ENCODE results near the gene ZNF474. TPM values are rescaled to one million over a fixed set of nuclear protein-coding genes. Genes with fewer than 3 reads are reported as not detected.

The ZNF474 gene
- total and polyA plus RNA-seq, 2 of the 4 experiments (the other 2 are of a cell fraction): 0.24 to 0.54 TPM

DNA sequence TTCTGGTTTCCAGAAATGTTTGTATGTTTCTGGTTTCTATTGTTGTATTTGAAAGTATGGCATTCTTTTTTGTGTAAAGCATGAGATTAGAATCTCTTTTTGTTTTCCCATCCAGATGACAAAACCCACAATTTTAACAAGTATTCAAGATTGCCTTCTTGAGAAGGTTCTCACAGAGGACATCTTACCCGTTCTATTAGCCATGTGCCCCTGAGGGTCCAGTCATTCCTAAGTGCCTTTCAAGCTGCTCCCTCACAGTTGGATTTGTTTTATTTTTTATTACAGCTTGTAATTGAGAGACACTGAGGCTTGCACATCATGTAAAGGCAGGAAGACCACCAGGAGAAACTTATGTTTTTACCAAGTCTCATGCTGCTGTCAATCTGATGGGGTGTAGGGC is 32.0 kb upstream of the ZNF474 start:
- Histone ChIP-seq H4K91ac (ENCODE audit: insufficient read depth, low read depth, low read length) (peak overlapping the region; percentile 47; the same call in 1 of the 2 replicates), H4K8ac (ENCODE audit: low read depth in 2 of 2, low read length in 2 of 2) (0 out of 4 replicates have a peak overlapping the region, but pooled peaks of 1 of the 2 experiments have one; percentile 24), H3K27ac (ENCODE audit: insufficient read depth, low read length) (no peak overlapping the region), H4K5ac (ENCODE audit: low read depth, low read length) (no peak overlapping the region), H3K9me1 (ENCODE audit: insufficient read depth, low read length) (peaks cover 11% of the 10 kb centered on the region), H3K14ac (replicated peaks; ENCODE audit: low read depth, low read length) (no peak overlapping the region), H2BK120ac (ENCODE audit: low read depth, low read length) (peak overlapping the region; percentile 20), H3K4ac (ENCODE audit: low read depth, low read length) (peak overlapping the region; percentile 15; the same call in 1 of the 2 replicates), H2AK5ac (ENCODE audit: low read depth, low read length) (no peak overlapping the region; the same call in 1 of the 2 replicates), H3K18ac (ENCODE audit: low read depth, low read length) (peak overlapping the region; percentile 54; the same call in 1 of the 2 replicates), H3K27me3 (ENCODE audit: control insufficient read depth, insufficient read depth, low read length) (no peaks in the 10 kb centered on the region), H3K9me3 (ENCODE audit: control insufficient read depth, insufficient read depth, low read length) (no peaks in the 10 kb centered on the region), H2BK5ac (ENCODE audit: low read depth, low read length, poor library complexity, severe bottlenecking) (no peak overlapping the region), H2AFZ (replicated peaks; ENCODE audit: low read length, poor library complexity) (no peak overlapping the region), H3K36me3 (ENCODE audit: control insufficient read depth, insufficient read depth, low read length) (no peaks in the 10 kb centered on the region), H4K20me1 (ENCODE audit: insufficient read depth, low read length) (no peaks in the 10 kb centered on the region), H3K56ac (ENCODE audit: extremely low read depth, insufficient read depth, low read length) (no peak overlapping the region), H3K4me3 (ENCODE audit: insufficient read depth, low read depth, low read length) (no peak overlapping the region), H3K4me2 (ENCODE audit: low read depth, low read length) (no peak overlapping the region), H2BK15ac (ENCODE audit: low read depth, low read length) (peak overlapping the region; percentile 57; the same call in 2 of the 3 replicates), H2BK20ac (ENCODE audit: low read depth, low read length) (peak overlapping the region; percentile 38; the same call in 1 of the 2 replicates), H3K9ac (ENCODE audit: low read depth, low read length) (no peak overlapping the region), H2AK9ac (replicated peaks; ENCODE audit: low read depth, low read length, poor library complexity) (no peak overlapping the region), H3K23ac (ENCODE audit: low read depth, low read length) (0 out of 2 replicates have a peak overlapping the region, but pooled peaks have one; percentile 4), H3K4me1 (ENCODE audit: control insufficient read depth, insufficient read depth, low read length) (peaks cover 19% of the 10 kb centered on the region), H3K79me1 (ENCODE audit: low read depth in 1 of 2, low read length in 2 of 2) (peaks cover 0 to 6% of the 10 kb centered on the region in 2 experiments; a peak in 1 of 4 replicates)
- ATAC-seq (ENCODE audit: low read depth) (no peak), DNase-seq (no peak)
- no TSS peak for BruUV-seq (replicated peaks)
- intact Hi-C loops (cut with micrococcal nuclease): no loop called here
- ChIA-PET POLR2A (ENCODE audit: unreplicated experiment) (no interaction called here), CTCF (interaction anchor here (1.3 to 3.0 kb wide), 2 partner anchors 59 to 128 kb away, joined by 5 to 13 read pairs; no protein-coding TSS in a partner anchor)
- TF ChIP-seq RCOR1 (IDR thresholded peaks at IDR 0.05; ENCODE audit: insufficient replicate concordance, low read length): no peak
- TF ChIP-seq POLR2A (IDR thresholded peaks at IDR 0.05; ENCODE audit: low read depth, low read length): no peak
- no peak for TF ChIP-seq MAFK (IDR thresholded peaks at IDR 0.05; ENCODE audit: low read depth, low read length)
- TF ChIP-seq, protein P1, sequence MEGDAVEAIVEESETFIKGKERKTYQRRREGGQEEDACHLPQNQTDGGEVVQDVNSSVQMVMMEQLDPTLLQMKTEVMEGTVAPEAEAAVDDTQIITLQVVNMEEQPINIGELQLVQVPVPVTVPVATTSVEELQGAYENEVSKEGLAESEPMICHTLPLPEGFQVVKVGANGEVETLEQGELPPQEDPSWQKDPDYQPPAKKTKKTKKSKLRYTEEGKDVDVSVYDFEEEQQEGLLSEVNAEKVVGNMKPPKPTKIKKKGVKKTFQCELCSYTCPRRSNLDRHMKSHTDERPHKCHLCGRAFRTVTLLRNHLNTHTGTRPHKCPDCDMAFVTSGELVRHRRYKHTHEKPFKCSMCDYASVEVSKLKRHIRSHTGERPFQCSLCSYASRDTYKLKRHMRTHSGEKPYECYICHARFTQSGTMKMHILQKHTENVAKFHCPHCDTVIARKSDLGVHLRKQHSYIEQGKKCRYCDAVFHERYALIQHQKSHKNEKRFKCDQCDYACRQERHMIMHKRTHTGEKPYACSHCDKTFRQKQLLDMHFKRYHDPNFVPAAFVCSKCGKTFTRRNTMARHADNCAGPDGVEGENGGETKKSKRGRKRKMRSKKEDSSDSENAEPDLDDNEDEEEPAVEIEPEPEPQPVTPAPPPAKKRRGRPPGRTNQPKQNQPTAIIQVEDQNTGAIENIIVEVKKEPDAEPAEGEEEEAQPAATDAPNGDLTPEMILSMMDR (conservative IDR thresholded peaks at IDR 0.05; ENCODE audit: low read depth, low read length): no peak
- no peak for TF ChIP-seq FOS (IDR thresholded peaks at IDR 0.05; ENCODE audit: low read depth, low read length)
- TF ChIP-seq MAZ (IDR thresholded peaks at IDR 0.05; ENCODE audit: borderline replicate concordance, low read depth, low read length): no peak
- TF ChIP-seq, protein P2, sequence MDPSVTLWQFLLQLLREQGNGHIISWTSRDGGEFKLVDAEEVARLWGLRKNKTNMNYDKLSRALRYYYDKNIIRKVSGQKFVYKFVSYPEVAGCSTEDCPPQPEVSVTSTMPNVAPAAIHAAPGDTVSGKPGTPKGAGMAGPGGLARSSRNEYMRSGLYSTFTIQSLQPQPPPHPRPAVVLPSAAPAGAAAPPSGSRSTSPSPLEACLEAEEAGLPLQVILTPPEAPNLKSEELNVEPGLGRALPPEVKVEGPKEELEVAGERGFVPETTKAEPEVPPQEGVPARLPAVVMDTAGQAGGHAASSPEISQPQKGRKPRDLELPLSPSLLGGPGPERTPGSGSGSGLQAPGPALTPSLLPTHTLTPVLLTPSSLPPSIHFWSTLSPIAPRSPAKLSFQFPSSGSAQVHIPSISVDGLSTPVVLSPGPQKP (IDR thresholded peaks at IDR 0.05; ENCODE audit: borderline replicate concordance, low read depth, low read length): no peak
- in situ Hi-C loops (cut with MboI; ENCODE audit: low sequenced_read_pairs): no loop called here
- dilution Hi-C loops (cut with HindIII; ENCODE audit: low sequenced_read_pairs, unreplicated experiment): no loop called here
- WGBS, 2 experiments (ENCODE audit: extremely low coverage in 2 of 2, insufficient read length in 1 of 2): no CpG with 5 or more reads among the region's 1 CpG
